OCI-LY3 (cell line): ENCODE results near the gene DEPP1.

Experiments
- EZH2phosphoT487 ChIP-seq: fragments of 200-600 bp; shearing (Covaris generic); IDR thresholded peaks from 2 replicates; pipeline ENCODE4 v1.6.1; 2018; ENCODE audit warnings: antibody characterized with exemption, mixed run types, low read depth
- TF ChIP-seq, protein P1 (sequence below): fragments of 200-600, 300-600 bp; sonication (generic); IDR thresholded peaks from 2 replicates; pipeline ENCODE4 v1.5.1; 2014; ENCODE audit warnings: antibody characterized with exemption, low read length, low read depth

DNA sequence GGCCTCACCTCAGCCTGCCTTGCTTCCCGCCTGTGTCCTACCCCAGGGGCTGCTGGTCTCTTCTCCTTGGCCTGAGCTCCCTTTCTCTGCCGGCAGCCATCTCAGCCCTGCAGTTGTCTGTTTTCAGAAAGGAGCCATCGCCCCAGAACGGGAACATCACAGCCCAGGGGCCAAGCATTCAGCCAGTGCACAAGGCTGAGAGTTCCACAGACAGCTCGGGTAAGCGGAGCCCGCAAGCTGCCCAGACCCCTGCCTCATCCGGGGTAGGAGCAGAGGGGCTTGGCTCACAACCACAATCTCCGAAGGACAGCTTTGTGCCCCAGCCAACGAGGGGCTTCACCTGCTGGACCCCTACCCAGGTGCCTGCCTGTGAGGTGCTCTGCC lies 5.3 kb upstream of the DEPP1 start:
- TF ChIP-seq, protein P1, sequence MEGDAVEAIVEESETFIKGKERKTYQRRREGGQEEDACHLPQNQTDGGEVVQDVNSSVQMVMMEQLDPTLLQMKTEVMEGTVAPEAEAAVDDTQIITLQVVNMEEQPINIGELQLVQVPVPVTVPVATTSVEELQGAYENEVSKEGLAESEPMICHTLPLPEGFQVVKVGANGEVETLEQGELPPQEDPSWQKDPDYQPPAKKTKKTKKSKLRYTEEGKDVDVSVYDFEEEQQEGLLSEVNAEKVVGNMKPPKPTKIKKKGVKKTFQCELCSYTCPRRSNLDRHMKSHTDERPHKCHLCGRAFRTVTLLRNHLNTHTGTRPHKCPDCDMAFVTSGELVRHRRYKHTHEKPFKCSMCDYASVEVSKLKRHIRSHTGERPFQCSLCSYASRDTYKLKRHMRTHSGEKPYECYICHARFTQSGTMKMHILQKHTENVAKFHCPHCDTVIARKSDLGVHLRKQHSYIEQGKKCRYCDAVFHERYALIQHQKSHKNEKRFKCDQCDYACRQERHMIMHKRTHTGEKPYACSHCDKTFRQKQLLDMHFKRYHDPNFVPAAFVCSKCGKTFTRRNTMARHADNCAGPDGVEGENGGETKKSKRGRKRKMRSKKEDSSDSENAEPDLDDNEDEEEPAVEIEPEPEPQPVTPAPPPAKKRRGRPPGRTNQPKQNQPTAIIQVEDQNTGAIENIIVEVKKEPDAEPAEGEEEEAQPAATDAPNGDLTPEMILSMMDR, result no peak
- no peak for TF ChIP-seq EZH2phosphoT487
